ENCODE measurements around the gene ARL15.

DNA sequence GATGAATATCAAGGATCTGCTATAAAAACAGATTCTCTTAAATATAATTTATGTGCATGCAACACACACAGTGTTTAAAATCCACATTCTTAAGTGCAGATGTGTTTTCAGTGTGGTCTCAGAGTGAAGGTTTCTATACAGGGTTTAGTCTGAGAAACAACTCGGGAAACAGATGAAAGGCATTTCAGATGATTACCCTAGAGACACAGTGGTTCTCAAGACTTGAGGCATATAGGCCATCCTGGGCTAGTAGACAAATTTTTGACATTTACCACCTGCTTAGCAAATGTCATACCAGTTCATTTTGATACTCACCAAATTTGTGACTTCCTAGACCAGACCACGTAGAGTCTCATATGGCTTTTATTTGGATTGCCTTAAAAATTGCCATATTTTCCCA, 216.5 kb downstream of the ARL15 start:
- TF ChIP-seq, protein P1, sequence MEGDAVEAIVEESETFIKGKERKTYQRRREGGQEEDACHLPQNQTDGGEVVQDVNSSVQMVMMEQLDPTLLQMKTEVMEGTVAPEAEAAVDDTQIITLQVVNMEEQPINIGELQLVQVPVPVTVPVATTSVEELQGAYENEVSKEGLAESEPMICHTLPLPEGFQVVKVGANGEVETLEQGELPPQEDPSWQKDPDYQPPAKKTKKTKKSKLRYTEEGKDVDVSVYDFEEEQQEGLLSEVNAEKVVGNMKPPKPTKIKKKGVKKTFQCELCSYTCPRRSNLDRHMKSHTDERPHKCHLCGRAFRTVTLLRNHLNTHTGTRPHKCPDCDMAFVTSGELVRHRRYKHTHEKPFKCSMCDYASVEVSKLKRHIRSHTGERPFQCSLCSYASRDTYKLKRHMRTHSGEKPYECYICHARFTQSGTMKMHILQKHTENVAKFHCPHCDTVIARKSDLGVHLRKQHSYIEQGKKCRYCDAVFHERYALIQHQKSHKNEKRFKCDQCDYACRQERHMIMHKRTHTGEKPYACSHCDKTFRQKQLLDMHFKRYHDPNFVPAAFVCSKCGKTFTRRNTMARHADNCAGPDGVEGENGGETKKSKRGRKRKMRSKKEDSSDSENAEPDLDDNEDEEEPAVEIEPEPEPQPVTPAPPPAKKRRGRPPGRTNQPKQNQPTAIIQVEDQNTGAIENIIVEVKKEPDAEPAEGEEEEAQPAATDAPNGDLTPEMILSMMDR (IDR thresholded peaks at IDR 0.05), result no peak
- no peak for TF ChIP-seq POLR2A (IDR thresholded peaks at IDR 0.05)

All from esophagus squamous epithelium (tissue), 4 donors.